ENCODE measurements around the gene NOX4.
"Not testable (repeated sequence)": the region's sequence is repeated elsewhere in the genome, so short reads cannot be mapped to it uniquely, and the experiment has no call there.

Gene NOX4

DNA sequence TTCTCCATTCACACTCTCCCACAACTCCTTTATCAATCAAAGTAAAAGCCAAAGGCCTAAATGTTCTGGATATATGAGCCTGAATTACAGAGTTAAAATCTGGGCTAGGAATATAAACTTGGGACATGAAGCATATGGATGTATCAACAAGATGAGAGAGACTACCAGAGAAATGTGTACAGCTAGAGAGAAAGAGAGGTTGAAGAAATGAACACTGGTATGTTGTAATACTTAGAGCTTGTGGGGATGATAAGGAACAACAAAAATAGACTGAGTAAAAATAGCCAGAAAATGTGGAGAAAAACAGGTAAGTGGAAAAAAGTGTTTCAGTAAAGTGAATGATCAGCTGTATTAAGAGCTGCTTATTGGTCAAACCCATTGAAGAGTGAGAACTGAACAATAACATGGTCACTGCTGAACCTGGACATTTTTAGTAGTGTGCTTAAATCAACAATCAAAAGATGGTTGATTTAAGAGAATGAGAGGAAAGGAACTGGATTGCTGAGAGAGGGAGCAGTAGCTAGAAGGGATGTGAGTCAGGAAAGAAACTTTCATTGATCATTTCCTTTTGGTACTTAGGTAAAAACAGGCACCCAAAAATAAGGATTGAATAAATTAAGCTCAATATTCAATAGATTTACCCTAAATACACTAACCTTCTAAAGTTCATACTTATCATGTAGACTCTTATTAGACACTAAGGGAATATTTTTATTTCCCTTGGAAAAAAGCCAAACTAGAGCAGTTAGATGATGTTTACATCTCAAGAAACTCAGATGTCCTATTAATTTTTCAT, 111.0 kb downstream of the NOX4 start:
- not testable (repeated sequence) for DNase-seq (ENCODE audit: low spot score)

DNA sequence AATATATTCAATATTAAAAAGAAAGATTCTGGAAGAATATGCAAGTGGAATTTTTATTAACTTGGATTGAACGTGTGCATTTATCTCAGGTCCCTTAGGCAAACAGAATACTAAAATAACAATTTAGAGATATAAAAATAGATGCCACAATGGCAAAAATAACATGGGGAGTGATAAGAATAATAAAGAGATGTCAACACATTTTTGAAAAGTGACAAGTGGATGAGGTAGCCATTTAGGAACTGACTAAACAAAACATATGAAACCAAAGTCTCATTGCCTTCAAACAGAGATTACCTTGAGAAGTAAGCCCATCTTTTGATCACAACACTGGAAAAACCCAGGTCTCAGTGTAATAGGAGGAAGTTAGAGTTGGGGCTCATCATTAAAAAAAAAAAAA, 112.2 kb downstream of the NOX4 start:
- DNase-seq (ENCODE audit: low spot score): not testable (repeated sequence)

GRCh38 chr11:89369356-89369755, 121.8 kb downstream of the NOX4 start:
- DNase-seq (ENCODE audit: low spot score): not testable (repeated sequence)

DNA sequence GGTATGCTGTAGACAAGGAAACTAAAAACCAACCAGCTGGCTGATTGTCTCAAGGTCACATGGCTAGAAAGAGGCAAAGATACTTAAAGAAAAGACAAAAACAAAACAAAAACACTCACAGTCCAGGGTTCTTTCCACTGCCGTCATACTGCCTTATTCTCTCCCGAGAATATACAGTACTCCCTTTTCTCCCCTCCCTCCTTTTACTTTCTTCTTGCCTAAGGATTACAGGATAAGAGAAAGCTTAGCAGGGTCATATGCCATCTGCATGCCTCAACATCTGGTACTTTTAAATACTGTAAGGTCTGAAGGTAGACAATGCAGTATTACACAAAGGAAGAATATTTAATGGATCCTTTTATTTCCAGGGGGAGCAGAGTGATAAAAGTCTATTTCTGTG, 126.3 kb downstream of the NOX4 start:
- not testable (repeated sequence) for DNase-seq (ENCODE audit: low spot score)

DNA sequence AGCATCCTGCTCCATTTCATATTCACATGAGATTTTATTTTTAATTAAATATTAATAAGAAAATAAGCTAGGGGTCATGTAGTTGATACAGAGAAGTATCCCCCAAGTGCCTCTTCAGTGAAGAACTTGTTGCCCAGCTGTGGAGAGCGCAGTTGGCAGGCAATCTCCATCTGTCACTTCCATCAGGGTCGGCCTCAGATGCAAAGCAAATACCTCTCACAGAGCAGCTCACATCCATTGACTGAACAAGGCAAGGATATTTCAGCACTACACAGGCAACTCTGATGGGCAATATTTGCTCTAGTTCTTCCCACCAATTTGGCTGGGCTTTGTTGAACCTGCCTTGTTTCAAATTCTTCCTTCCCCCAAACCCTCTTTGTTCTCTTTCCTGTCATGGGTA, 129.4 kb downstream of the NOX4 start:
- DNase-seq (ENCODE audit: low spot score): no peak

- not testable (repeated sequence) for DNase-seq (ENCODE audit: low spot score)
Observed at GRCh38 chr11:89359208-89359607, 132.0 kb downstream of the NOX4 start.

- DNase-seq (ENCODE audit: low spot score): no peak
Observed at GRCh38 chr11:89358761-89359160, 132.4 kb downstream of the NOX4 start.

DNA sequence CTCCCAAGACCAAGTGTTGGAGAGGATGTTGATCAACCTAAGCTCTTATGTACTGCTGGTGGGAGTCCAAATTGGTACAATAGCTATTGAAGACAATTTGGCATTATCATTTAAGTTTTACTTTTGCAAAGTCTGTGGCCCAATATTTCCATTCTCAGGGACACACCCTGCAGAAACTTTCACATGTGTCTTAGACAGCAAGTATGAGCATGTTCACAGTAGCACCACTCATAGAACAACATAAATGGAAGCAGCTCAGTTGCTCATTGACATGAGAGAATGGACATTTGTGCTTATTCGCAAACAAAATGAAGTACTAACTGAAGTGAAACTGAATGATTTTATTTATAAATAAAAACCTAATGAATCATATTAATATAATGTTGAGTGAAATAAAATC, 135.5 kb downstream of the NOX4 start:
- no peak for DNase-seq (ENCODE audit: low spot score)

DNA sequence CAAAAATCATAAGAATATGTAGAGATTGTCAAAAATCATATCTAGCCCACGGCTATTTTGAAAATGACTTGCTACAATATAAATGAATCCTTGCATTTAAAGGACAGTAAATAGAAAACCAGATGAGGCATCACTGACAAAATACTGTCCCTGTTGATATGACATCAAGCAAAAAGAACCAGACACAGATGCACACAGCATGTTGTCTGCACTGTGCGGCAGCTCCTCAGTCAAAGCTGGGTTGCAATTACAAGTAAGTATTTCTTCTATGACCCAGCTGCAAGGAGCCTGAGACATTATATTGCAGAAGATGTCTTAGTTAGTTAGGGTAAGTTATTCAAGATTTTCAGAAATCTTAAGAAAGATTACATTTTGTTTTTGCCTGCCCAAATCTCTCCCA, 136.7 kb downstream of the NOX4 start:
- DNase-seq (ENCODE audit: low spot score): not testable (repeated sequence)

DNA sequence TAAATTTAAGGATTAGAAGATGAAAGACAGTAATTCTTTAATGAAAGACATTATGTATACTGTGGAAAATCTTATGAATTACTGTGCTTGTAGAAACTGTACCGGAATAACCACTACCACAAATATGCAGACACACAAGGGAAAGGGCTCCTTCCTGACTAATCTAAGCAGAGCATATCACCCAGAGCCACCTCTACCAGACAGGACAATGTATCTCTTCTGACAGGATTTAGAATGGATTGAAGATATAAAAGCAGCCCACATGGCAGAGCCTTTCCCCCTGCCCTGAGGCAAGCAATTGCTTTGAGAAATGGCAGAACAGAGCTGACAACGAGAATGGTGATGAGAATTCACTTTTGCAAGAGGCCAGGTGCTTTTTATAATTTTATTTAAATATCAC, 144.1 kb downstream of the NOX4 start:
- no peak for DNase-seq (ENCODE audit: low spot score)

- no peak for DNase-seq (ENCODE audit: low spot score)
Observed at GRCh38 chr11:89346601-89347000, 144.6 kb downstream of the NOX4 start.

DNA sequence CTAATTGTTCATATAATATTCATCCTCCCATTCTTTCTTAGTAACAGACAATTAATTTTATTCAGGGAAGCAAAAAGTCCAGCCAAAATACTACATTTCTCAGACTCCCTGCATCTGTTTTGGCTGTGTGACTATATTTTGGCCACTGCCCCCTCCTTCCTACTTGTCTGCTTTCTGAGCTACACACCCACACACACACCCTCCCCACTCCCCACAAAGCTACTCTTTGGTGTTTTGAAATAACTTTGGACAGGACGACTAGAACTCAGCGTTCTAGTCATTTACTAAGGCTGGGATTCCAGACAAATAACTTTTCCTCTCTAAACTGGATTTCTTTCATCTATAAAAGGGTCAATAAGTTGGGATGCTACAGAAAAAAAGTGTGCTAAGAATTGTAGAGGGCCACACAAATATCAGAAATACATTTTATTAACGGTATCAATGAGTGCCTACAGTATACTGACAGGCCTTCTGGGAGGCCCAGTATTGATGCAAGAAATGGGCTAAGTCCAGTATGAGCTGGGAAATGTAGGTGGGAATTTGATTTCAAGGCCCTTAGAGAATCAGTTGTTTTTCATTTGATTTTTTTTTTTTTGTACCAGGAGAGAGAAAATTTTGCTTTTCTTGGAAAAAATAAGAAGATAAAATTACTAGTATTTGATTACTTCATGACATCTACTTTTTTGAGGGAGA, 148.1 kb downstream of the NOX4 start:
- not testable (repeated sequence) for DNase-seq (ENCODE audit: low spot score)

- DNase-seq (ENCODE audit: low spot score): peak; percentile 11
Observed at GRCh38 chr11:89340450-89340849, 150.7 kb downstream of the NOX4 start.

- DNase-seq (ENCODE audit: low spot score): not testable (repeated sequence)
Observed at GRCh38 chr11:89338073-89338472, 153.1 kb downstream of the NOX4 start.

- not testable (repeated sequence) for DNase-seq (ENCODE audit: low spot score)
Observed at GRCh38 chr11:89337100-89337650, 154.0 kb downstream of the NOX4 start.

- DNase-seq (ENCODE audit: low spot score): peak; percentile 8
Observed at GRCh38 chr11:89333704-89334103, 157.5 kb downstream of the NOX4 start.

GRCh38 chr11:89331940-89332339, 159.2 kb downstream of the NOX4 start:
- DNase-seq (ENCODE audit: low spot score): not testable (repeated sequence)

DNA sequence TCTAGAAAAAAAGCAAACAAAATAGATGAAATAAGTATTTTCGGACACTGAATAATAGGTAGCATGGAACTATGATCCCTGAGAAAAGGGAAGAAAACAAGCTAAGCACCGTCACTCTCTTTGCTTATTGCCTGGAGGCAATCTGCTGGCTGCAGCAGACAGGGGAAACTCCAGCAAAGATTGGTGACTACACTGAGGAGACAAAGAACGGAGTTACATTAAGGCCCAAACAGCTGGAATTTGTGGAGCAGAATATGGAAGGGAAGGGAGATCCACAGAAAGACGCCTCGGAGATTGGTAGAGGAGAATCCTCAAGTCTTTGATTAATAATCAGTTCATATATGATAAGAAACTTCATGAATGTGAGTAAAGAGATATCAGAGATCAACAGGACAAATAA, 163.3 kb downstream of the NOX4 start:
- DNase-seq (ENCODE audit: low spot score): no peak

DNA sequence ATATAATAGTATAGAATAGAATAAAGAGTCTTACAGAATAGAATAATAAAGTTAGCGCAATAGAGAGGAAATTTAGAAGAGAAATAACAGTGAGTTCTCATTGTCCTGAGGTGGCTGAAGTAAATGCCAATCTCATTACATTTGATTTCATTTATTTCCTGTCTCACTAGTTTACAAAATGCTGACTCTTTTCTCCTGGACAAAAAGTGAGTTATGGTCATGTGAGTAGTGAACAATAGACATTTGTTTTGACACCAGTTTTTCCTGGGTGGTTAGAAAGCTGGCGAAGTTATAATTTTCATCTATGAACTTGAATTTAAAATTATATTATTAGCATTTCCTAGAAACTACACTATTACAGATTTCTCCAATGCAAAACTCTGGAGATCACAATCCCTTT, 169.8 kb downstream of the NOX4 start:
- DNase-seq (ENCODE audit: low spot score): no peak

- not testable (repeated sequence) for DNase-seq (ENCODE audit: low spot score)
Observed at GRCh38 chr11:89310607-89311006, 180.6 kb downstream of the NOX4 start.

GRCh38 chr11:89309321-89309985, 181.7 kb downstream of the NOX4 start:
- DNase-seq (ENCODE audit: low spot score): not testable (repeated sequence)

GRCh38 chr11:89308272-89308671, 182.9 kb downstream of the NOX4 start:
- DNase-seq (ENCODE audit: low spot score): not testable (repeated sequence)

GRCh38 chr11:89303029-89303428, 188.1 kb downstream of the NOX4 start:
- not testable (repeated sequence) for DNase-seq (ENCODE audit: low spot score)
